ENCODE measurements around the gene PRKCQ. TPM values are rescaled to one million over a fixed set of nuclear protein-coding genes. Genes with fewer than 3 reads are reported as not detected.

The PRKCQ gene
- total and polyA plus RNA-seq, 2 of the 4 experiments (the other 2 are of a cell fraction) = under 0.01 to 0.03 TPM

- no peak overlapping the region for H3K4ac ChIP-seq (ENCODE audit: low read depth, low read length)
- CTCF ChIA-PET = no interaction called here
- WGBS, 2 experiments (ENCODE audit: extremely low coverage in 2 of 2, insufficient read length in 1 of 2) = no CpG with 5 or more reads among the region's 3 CpGs
- H2AFZ ChIP-seq (replicated peaks; ENCODE audit: low read length, poor library complexity) = no peak overlapping the region
- H2AK5ac ChIP-seq (ENCODE audit: low read depth, low read length) = no peak overlapping the region
- in situ Hi-C loops (cut with MboI; ENCODE audit: low sequenced_read_pairs) (no loop called here), dilution Hi-C loops (cut with HindIII; ENCODE audit: low sequenced_read_pairs, unreplicated experiment) (no loop called here), intact Hi-C loops (cut with micrococcal nuclease) (no loop called here)
- no peak overlapping the region for H3K4me3 ChIP-seq (ENCODE audit: insufficient read depth, low read depth, low read length)
- no peak overlapping the region for H2BK20ac ChIP-seq (ENCODE audit: low read depth, low read length)
- no peak overlapping the region for H2BK5ac ChIP-seq (ENCODE audit: low read depth, low read length, poor library complexity, severe bottlenecking)
- BruUV-seq (replicated peaks) = no TSS peak
- no peak overlapping the region for H2BK120ac ChIP-seq (ENCODE audit: low read depth, low read length)
- no peak overlapping the region for H2BK15ac ChIP-seq (ENCODE audit: low read depth, low read length)
- H3K4me2 ChIP-seq (ENCODE audit: low read depth, low read length) = no peak overlapping the region
- H3K27me3 ChIP-seq (ENCODE audit: control insufficient read depth, insufficient read depth, low read length) = no peaks in the 10 kb centered on the region; the same call in 1 of the 2 replicates
- no peaks in the 10 kb centered on the region for H3K79me1 ChIP-seq (ENCODE audit: low read depth in 1 of 2, low read length in 2 of 2)
- no peak overlapping the region for H4K91ac ChIP-seq (ENCODE audit: insufficient read depth, low read depth, low read length)
- POLR2A ChIA-PET (ENCODE audit: unreplicated experiment) = no interaction called here
- H3K27ac ChIP-seq (ENCODE audit: insufficient read depth, low read length) = no peak overlapping the region
- no peaks in the 10 kb centered on the region for H4K20me1 ChIP-seq (ENCODE audit: insufficient read depth, low read length)
- DNase-seq (no peak), ATAC-seq (ENCODE audit: low read depth) (no peak)
- H2AK9ac ChIP-seq (replicated peaks; ENCODE audit: low read depth, low read length, poor library complexity) = no peak overlapping the region
- H3K36me3 ChIP-seq (ENCODE audit: control insufficient read depth, insufficient read depth, low read length) = no peaks in the 10 kb centered on the region
- no peak overlapping the region for H3K14ac ChIP-seq (replicated peaks; ENCODE audit: low read depth, low read length)
- H3K4me1 ChIP-seq (ENCODE audit: control insufficient read depth, insufficient read depth, low read length) = no peaks in the 10 kb centered on the region
- no peak overlapping the region for H4K8ac ChIP-seq (ENCODE audit: low read depth in 2 of 2, low read length in 2 of 2)
- no peak overlapping the region for H3K56ac ChIP-seq (ENCODE audit: extremely low read depth, insufficient read depth, low read length)
- no peak for TF ChIP-seq CTCF (conservative IDR thresholded peaks at IDR 0.05; ENCODE audit: low read depth, low read length)
- no peak for TF ChIP-seq USF2 (IDR thresholded peaks at IDR 0.05; ENCODE audit: low read depth, low read length)
- TF ChIP-seq RFX5 (IDR thresholded peaks at IDR 0.05; ENCODE audit: low read depth, low read length) = no peak
- no peak for TF ChIP-seq ELK1 (IDR thresholded peaks at IDR 0.05; ENCODE audit: borderline replicate concordance, low read depth, low read length)
- TF ChIP-seq CEBPB (IDR thresholded peaks at IDR 0.05; ENCODE audit: low read depth, low read length) = no peak
- no peak overlapping the region for H3K9ac ChIP-seq (ENCODE audit: low read depth, low read length)
- no peak overlapping the region for H3K18ac ChIP-seq (ENCODE audit: low read depth, low read length)
- H3K9me3 ChIP-seq (ENCODE audit: control insufficient read depth, insufficient read depth, low read length) = no peaks in the 10 kb centered on the region
- H4K5ac ChIP-seq (ENCODE audit: low read depth, low read length) = no peak overlapping the region
- H3K23ac ChIP-seq (ENCODE audit: low read depth, low read length) = no peak overlapping the region
- no peaks in the 10 kb centered on the region for H3K9me1 ChIP-seq (ENCODE audit: insufficient read depth, low read length)
These were observed 8.0 kb upstream of the PRKCQ start for GRCh38 chr10:6588082-6588481.
